Smooth muscle cell (in vitro differentiated cells): ENCODE data around the gene RWDD2A. TPM values are rescaled to one million over a fixed set of nuclear protein-coding genes. Genes with fewer than 3 reads are reported as not detected.

Experiments used
- DNase-seq: peaks from one replicate; lab custom pipeline; 2025; ENCODE audit not compliant: unreplicated experiment; lab: John Stamatoyannopoulos, UW
- H2AFZ ChIP-seq: fragments of 200-600 bp; sonication (generic); 2 replicates; pipeline ENCODE4 v1.6.0; 2016; ENCODE audit warnings: antibody characterized with exemption, low read depth, mild to moderate bottlenecking
- H3F3A ChIP-seq: fragments of 200-600 bp; sonication (generic); 2 replicates; pipeline ENCODE4 v1.6.0; 2017; ENCODE audit warnings: antibody characterized with exemption, low read depth
- H3K27ac ChIP-seq: fragments of 200-600 bp; sonication (generic); 2 replicates; pipeline ENCODE4 v1.5.1; 2016; ENCODE audit warnings: low read depth, mild to moderate bottlenecking
- H3K27me3 ChIP-seq: fragments of 200-600 bp; sonication (generic); 2 replicates; pipeline ENCODE4 v1.6.1; 2016; ENCODE audit warnings: low read depth, mild to moderate bottlenecking
- H3K36me3 ChIP-seq: fragments of 200-600 bp; sonication (generic); 2 replicates; pipeline ENCODE4 v1.5.1; 2016; ENCODE audit warnings: low read depth
- H3K4me1 ChIP-seq: fragments of 200-600 bp; sonication (generic); 2 replicates; pipeline ENCODE4 v1.5.1; 2016; ENCODE audit warnings: low read depth
- H3K4me2 ChIP-seq: fragments of 200-600 bp; sonication (generic); 2 replicates; pipeline ENCODE4 v1.6.0; 2016; ENCODE audit warnings: mild to moderate bottlenecking
- H3K4me3 ChIP-seq: fragments of 200-600 bp; sonication (generic); 2 replicates; pipeline ENCODE4 v1.5.1; 2016; ENCODE audit warnings: mild to moderate bottlenecking
- H3K79me2 ChIP-seq: fragments of 200-600 bp; sonication (generic); 2 replicates; pipeline ENCODE4 v1.6.0; 2016; ENCODE audit warnings: low read depth, mild to moderate bottlenecking
- H3K9ac ChIP-seq: fragments of 200-600 bp; sonication (generic); 2 replicates; pipeline ENCODE4 v1.6.0; 2016; ENCODE audit warnings: low read depth
- H3K9me3 ChIP-seq: fragments of 200-600 bp; sonication (generic); replicated peaks from 2 replicates; pipeline ENCODE4 v1.5.1; 2016; ENCODE audit warnings: low read depth
- H4K20me1 ChIP-seq: fragments of 200-600 bp; sonication (generic); 2 replicates; pipeline ENCODE4 v1.6.0; 2016; ENCODE audit warnings: low read depth
- WGBS: methylation state at CpG from one replicate; pipeline ENCODE4 v1.1.7; 2016; ENCODE audit warnings: low lambda C conversion rate; 5-methylcytosine and 5-hydroxymethylcytosine counted together
- polyA plus RNA-seq: library from polyadenylated mRNA; unstranded; fragments of >200 nt; fragmentation: Nextera tagmentation; extraction: Ambion mirVana; gene quantifications from 2 replicates; pipeline ENCODE4 v1.2.1, GENCODE V29; 2016
- total RNA-seq: library from RNA; depleted of rRNA; stranded (reverse); fragments of >200 nt; gene quantifications from 2 replicates; pipeline ENCODE4 v1.2.3, GENCODE V29; 2014
- TF ChIP-seq, protein P1 (sequence below): fragments of 200-600 bp; sonication (generic); IDR thresholded peaks from 2 replicates; pipeline ENCODE4 v1.5.1; 2017; ENCODE audit warnings: borderline replicate concordance, mild to moderate bottlenecking, antibody characterized with exemption; ENCODE audit not compliant: insufficient read depth, poor library complexity, severe bottlenecking

Gene RWDD2A
- total and polyA plus RNA-seq, 2 experiments from 2014 or later: 4.2 to 4.6 TPM

DNA sequence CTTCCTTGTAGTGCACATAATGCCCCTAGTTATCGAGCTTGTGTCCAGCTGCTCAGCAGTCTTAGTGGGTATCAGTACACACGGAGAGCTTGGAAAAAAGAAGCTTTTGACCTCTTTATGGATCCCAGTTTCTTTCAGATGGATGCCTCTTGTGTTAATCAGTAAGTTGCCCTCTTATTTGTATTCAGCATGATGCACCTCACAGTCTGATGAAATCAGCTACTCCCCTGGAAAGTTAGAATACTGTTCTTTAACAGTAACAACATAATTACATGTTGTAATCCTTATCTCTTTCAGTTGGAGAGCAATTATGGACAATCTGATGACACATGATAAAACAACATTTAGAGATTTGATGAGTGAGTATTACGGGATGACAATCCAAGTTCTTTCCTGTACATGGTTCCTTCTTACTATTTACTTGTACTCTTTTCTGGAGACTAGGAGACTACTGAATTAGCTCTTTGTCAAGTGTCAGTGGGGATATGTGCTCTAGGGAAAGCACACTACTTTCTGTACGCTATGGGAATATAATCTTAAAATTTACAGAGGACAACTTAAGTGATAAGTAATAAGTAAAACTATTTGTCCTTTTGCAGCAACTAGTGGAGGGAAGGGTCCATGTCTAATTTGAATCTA lies 39.2 kb upstream of the RWDD2A start:
- Histone ChIP-seq H3K4me3 (no peak overlapping the region), H3K27ac (no peak overlapping the region), H3K79me2 (no peaks in the 10 kb centered on the region), H3K4me1 (no peaks in the 10 kb centered on the region), H3K36me3 (peaks cover 4% of the 10 kb centered on the region), H4K20me1 (no peaks in the 10 kb centered on the region), H3K27me3 (no peaks in the 10 kb centered on the region), H3K4me2 (no peak overlapping the region), H3K9me3 (no peaks in the 10 kb centered on the region), H3F3A (no peaks in the 10 kb centered on the region), H3K9ac (no peak overlapping the region), H2AFZ (no peak overlapping the region)
- WGBS: 82% methylated on average over 4 of the region's 4 CpGs
- DNase-seq: no peak
- TF ChIP-seq, protein P1, sequence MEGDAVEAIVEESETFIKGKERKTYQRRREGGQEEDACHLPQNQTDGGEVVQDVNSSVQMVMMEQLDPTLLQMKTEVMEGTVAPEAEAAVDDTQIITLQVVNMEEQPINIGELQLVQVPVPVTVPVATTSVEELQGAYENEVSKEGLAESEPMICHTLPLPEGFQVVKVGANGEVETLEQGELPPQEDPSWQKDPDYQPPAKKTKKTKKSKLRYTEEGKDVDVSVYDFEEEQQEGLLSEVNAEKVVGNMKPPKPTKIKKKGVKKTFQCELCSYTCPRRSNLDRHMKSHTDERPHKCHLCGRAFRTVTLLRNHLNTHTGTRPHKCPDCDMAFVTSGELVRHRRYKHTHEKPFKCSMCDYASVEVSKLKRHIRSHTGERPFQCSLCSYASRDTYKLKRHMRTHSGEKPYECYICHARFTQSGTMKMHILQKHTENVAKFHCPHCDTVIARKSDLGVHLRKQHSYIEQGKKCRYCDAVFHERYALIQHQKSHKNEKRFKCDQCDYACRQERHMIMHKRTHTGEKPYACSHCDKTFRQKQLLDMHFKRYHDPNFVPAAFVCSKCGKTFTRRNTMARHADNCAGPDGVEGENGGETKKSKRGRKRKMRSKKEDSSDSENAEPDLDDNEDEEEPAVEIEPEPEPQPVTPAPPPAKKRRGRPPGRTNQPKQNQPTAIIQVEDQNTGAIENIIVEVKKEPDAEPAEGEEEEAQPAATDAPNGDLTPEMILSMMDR: no peak

DNA sequence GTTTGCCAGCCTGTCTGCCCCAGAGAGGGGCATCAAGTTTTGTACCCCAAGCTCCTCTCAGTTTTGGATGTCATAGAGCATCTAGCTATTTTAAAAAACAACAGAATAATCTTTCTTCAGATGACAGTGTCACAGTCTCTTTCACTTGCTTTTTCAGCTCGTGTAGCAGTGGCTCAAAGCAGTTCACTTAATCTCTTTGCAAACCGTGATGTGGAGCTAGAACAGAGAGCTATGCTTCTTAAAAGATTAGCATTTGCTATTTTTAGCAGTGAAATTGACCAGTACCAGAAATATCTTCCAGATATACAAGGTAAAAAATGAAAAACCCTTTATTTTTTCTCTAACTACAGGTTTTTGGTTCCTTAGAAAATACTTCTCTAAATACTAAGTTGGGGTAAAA lies 37.4 kb upstream of the RWDD2A start:
- DNase-seq: no peak
- H3K9me3 ChIP-seq: no peaks in the 10 kb centered on the region
- H3K4me3 ChIP-seq: no peak overlapping the region
- H3K4me1 ChIP-seq: no peaks in the 10 kb centered on the region
- H3K36me3 ChIP-seq: peaks cover 4% of the 10 kb centered on the region
- H3K4me2 ChIP-seq: no peak overlapping the region
- no peaks in the 10 kb centered on the region for H3K79me2 ChIP-seq
- no peak overlapping the region for H3K9ac ChIP-seq
- H3K27me3 ChIP-seq: no peaks in the 10 kb centered on the region
- no peak overlapping the region for H2AFZ ChIP-seq
- H3F3A ChIP-seq: no peaks in the 10 kb centered on the region
- H3K27ac ChIP-seq: no peak overlapping the region
- TF ChIP-seq, protein P1: no peak
- WGBS: 17% methylated on average over 2 of the region's 2 CpGs
- no peaks in the 10 kb centered on the region for H4K20me1 ChIP-seq

DNA sequence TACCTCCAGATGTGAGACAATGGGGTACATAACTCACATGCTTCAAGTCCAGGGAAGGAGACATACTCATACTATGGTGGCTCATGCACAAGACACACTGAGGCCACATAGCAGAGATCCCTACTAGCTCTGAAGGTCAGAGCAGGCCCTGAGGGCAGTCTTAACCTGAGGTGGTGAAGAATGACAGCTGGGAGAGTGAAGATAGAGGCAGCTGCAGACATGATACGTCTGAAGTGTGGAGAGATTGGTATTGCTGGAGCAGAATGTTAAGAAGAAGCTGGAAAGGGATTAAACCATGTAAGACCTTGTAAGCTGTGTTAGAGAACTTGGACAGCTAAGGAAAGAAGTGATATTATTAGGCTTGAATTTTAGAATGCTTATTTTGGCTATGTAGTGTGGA lies 33.0 kb upstream of the RWDD2A start:
- Histone ChIP-seq H3K36me3 (peaks cover 4% of the 10 kb centered on the region), H3K9ac (no peak overlapping the region), H3K9me3 (no peaks in the 10 kb centered on the region), H3K4me3 (no peak overlapping the region), H3K4me1 (no peaks in the 10 kb centered on the region), H3K27ac (no peak overlapping the region), H3K79me2 (no peaks in the 10 kb centered on the region), H3F3A (peaks cover 8% of the 10 kb centered on the region), H2AFZ (no peak overlapping the region), H4K20me1 (no peaks in the 10 kb centered on the region), H3K27me3 (no peaks in the 10 kb centered on the region), H3K4me2 (no peak overlapping the region)
- TF ChIP-seq, protein P1: no peak
- no peak for DNase-seq
- 50% methylated on average over 1 of the region's 1 CpG for WGBS

DNA sequence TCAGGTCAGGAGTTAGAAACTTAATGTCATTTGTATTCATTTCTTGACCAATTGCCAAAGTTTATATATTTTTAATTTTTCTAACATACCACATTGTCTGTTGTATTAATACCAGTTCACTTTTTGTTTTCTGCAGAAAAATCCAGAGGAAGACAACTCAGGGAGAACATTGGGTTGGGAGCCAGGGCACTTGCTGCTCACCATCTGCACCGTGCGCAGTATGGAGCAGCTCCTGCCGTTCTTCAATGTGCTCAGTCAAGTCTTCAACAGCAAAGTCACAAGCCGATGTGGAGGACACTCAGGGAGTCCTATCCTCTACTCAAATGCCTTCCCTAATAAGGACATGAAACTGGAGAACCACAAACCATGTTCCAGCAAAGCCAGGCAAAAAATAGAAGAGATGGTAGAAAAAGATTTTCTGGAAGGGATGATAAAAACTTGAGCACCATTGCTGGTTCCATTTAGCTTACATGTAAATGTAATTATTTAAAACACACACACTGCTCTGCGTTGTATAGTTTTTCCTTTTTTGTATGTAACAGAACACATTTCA lies 25.4 kb upstream of the RWDD2A start:
- no peak overlapping the region for H3K9ac ChIP-seq
- H3K4me2 ChIP-seq: no peak overlapping the region
- H3K36me3 ChIP-seq: peaks cover 38% of the 10 kb centered on the region
- peak overlapping the region; percentile 18 for H3K27ac ChIP-seq
- no peaks in the 10 kb centered on the region for H3K79me2 ChIP-seq
- H3K4me1 ChIP-seq: no peaks in the 10 kb centered on the region
- H3K27me3 ChIP-seq: no peaks in the 10 kb centered on the region
- TF ChIP-seq, protein P1: no peak
- peaks cover 41% of the 10 kb centered on the region for H4K20me1 ChIP-seq
- 95% methylated on average over 5 of the region's 5 CpGs for WGBS
- no peak overlapping the region for H3K4me3 ChIP-seq
- peaks cover 24% of the 10 kb centered on the region for H3F3A ChIP-seq
- no peak for DNase-seq
- no peaks in the 10 kb centered on the region for H3K9me3 ChIP-seq
- no peak overlapping the region for H2AFZ ChIP-seq
